PC-3 (cell line): Measurements from ENCODE around the gene CST8. TPM values are rescaled to one million over a fixed set of nuclear protein-coding genes. Genes with fewer than 3 reads are reported as not detected.

Experiments used
- ATAC-seq: fragments of 200-7000 bp; cut with Tn5 transposase; 2 replicates; pipeline ENCODE4 v1.9.1; 2020; ENCODE audit warnings: mild to moderate bottlenecking, moderate library complexity
- BruUV-seq: library from RNA; stranded (reverse); fragments of 400-500 nt; replicated peaks from 2 replicates; lab custom pipeline; 2021; lab: Mats Ljungman, UMichigan
- CTCF ChIA-PET: fragments of 300-600 bp; sonication (Branson Sonifier 250); formaldehyde crosslinking; loops from one replicate; lab custom pipeline; 2022; ENCODE audit warnings: antibody characterized with exemption; lab: Charles Lee
- POLR2A ChIA-PET: fragments of 300-600 bp; sonication (Branson Sonifier 250); formaldehyde crosslinking; loops from one replicate; lab custom pipeline; 2022; ENCODE audit warnings: antibody characterized with exemption; ENCODE audit not compliant: unreplicated experiment; lab: Charles Lee
- DNase-seq: peaks from one replicate; pipeline ENCODE4 v3.0.0-alpha.2; 2015
- H2AFZ ChIP-seq: fragments of 300-600 bp; sonication (generic); 2 replicates; pipeline ENCODE4 v1.6.0; 2016; ENCODE audit warnings: antibody characterized with exemption, low read length
- H3F3A ChIP-seq: fragments of 300-600 bp; sonication (generic); one replicate; pipeline ENCODE4 v1.6.0; 2017; ENCODE audit warnings: antibody characterized with exemption, low read length, control low read depth, mild to moderate bottlenecking; ENCODE audit not compliant: unreplicated experiment
- H3K27ac ChIP-seq: fragments of 300-600 bp; sonication (generic); 2 replicates; pipeline ENCODE4 v1.5.1; 2016; ENCODE audit warnings: mild to moderate bottlenecking, low read length
- H3K27me3 ChIP-seq: fragments of 300-600 bp; sonication (generic); 2 replicates; pipeline ENCODE4 v1.6.1; 2016; ENCODE audit warnings: low read length, mixed read lengths
- H3K36me3 ChIP-seq: fragments of 300-600 bp; sonication (generic); 2 replicates; pipeline ENCODE4 v1.6.1; 2016; ENCODE audit warnings: low read depth, mixed run types, low read length, mixed read lengths
- H3K4me1 ChIP-seq: fragments of 300-600 bp; sonication (generic); 2 replicates; pipeline ENCODE4 v1.5.1; 2016; ENCODE audit warnings: low read length; ENCODE audit not compliant: insufficient read depth
- H3K4me2 ChIP-seq: fragments of 300-600 bp; sonication (generic); 2 replicates; pipeline ENCODE4 v1.6.0; 2016; ENCODE audit warnings: low read length
- H3K4me3 ChIP-seq: fragments of 300-600 bp; sonication (generic); 2 replicates; pipeline ENCODE4 v1.5.1; 2016; ENCODE audit warnings: mild to moderate bottlenecking, low read length, mixed read lengths
- H3K79me2 ChIP-seq: fragments of 300-600 bp; sonication (generic); 2 replicates; pipeline ENCODE4 v1.6.1; 2017; ENCODE audit warnings: low read length, mixed read lengths
- H3K9ac ChIP-seq: fragments of 300-600 bp; sonication (generic); 2 replicates; pipeline ENCODE4 v1.6.0; 2016; ENCODE audit warnings: mild to moderate bottlenecking, low read length
- H3K9me2 ChIP-seq: fragments of 300-600 bp; sonication (generic); replicated peaks from 2 replicates; pipeline ENCODE4 v1.6.1; 2016; ENCODE audit warnings: mixed run types, low read length, mixed read lengths
- H3K9me3 ChIP-seq: fragments of 300-600 bp; sonication (generic); 2 replicates; pipeline ENCODE4 v1.6.1; 2016; ENCODE audit warnings: low read length, mixed read lengths
- H4K20me1 ChIP-seq: fragments of 300-600 bp; sonication (generic); 2 replicates; pipeline ENCODE4 v1.6.1; 2016; ENCODE audit warnings: low read length, mixed read lengths
- EZH2 ChIP-seq: fragments of 300-600 bp; sonication (generic); IDR thresholded peaks from one replicate; pipeline ENCODE4 v1.6.1; 2017; ENCODE audit warnings: antibody characterized with exemption, mild to moderate bottlenecking, low read length; ENCODE audit not compliant: unreplicated experiment
- EZH2phosphoT487 ChIP-seq: fragments of 300-600 bp; sonication (generic); IDR thresholded peaks from 2 replicates; pipeline ENCODE4 v1.6.1; 2018; ENCODE audit warnings: mild to moderate bottlenecking, antibody characterized with exemption, low read length, borderline replicate concordance
- intact Hi-C: fragments of 100-400 bp; cut with micrococcal nuclease; formaldehyde crosslinking; loops from 2 replicates; pipeline ENCODE4 v1.9.0; 2023
- total RNA-seq: library from RNA; depleted of rRNA; stranded (reverse); fragments of >200 nt; gene quantifications from 2 replicates; pipeline ENCODE4 v1.2.3, GENCODE V29; 2014
- TF ChIP-seq, protein P1 (sequence below): fragments of 300-600 bp; sonication (generic); conservative IDR thresholded peaks from 2 replicates; pipeline ENCODE4 v1.5.1; 2017; ENCODE audit warnings: antibody characterized with exemption, low read depth, mild to moderate bottlenecking, low read length

The CST8 gene
- total RNA-seq, 1 experiment from 2014 or later: not detected

DNA sequence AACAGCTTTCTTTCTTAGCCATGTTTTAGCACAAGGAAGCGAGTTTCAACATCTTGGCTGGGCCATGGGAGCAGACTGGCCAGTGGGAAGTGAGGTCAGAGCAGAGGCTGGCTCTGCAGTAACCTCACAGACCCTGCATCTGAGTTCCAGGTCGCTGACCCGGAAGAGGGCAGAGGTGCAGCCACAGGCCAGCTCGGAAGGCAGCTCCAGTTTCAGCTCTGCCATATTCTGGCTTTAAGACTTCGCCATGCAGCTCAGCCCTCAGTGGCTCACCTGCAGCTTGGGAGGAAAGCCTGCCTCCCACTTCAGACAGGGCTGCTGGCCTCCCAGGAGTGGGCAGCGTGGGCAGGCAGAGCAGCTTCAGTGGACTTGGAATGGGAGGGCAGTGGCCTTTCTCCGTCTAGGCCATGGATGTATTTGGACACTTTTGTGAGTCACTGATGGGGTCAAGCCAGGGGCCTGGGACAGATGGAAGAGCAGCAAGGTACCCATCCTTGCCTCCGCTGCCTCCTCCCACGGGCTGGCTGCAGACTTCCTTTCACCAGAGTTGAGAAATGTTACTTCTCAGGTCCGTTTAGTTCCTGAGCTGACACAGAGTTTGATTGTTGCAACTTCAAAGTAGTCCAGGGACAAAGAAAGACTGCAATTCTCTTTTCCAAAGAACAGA lies 18.5 kb downstream of the CST8 start:
- CTCF ChIA-PET: no interaction called here
- POLR2A ChIA-PET: no interaction called here
- Histone ChIP-seq H3K27ac (no peak overlapping the region), H3K27me3 (peaks cover 73% of the 10 kb centered on the region), H3K9me3 (no peaks in the 10 kb centered on the region), H3K4me1 (no peaks in the 10 kb centered on the region), H4K20me1 (no peaks in the 10 kb centered on the region), H3K9me2 (no peaks in the 10 kb centered on the region), H3K4me3 (no peak overlapping the region), H3K9ac (no peak overlapping the region), H3K36me3 (no peaks in the 10 kb centered on the region), H3F3A (no peaks in the 10 kb centered on the region), H3K4me2 (no peak overlapping the region), H2AFZ (no peak overlapping the region), H3K79me2 (no peaks in the 10 kb centered on the region)
- ATAC-seq: no peak
- BruUV-seq: no TSS peak
- DNase-seq: no peak
- intact Hi-C loops: no loop called here
- TF ChIP-seq EZH2phosphoT487 (no peak), EZH2 (no peak)
- TF ChIP-seq, protein P1, sequence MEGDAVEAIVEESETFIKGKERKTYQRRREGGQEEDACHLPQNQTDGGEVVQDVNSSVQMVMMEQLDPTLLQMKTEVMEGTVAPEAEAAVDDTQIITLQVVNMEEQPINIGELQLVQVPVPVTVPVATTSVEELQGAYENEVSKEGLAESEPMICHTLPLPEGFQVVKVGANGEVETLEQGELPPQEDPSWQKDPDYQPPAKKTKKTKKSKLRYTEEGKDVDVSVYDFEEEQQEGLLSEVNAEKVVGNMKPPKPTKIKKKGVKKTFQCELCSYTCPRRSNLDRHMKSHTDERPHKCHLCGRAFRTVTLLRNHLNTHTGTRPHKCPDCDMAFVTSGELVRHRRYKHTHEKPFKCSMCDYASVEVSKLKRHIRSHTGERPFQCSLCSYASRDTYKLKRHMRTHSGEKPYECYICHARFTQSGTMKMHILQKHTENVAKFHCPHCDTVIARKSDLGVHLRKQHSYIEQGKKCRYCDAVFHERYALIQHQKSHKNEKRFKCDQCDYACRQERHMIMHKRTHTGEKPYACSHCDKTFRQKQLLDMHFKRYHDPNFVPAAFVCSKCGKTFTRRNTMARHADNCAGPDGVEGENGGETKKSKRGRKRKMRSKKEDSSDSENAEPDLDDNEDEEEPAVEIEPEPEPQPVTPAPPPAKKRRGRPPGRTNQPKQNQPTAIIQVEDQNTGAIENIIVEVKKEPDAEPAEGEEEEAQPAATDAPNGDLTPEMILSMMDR: no peak

DNA sequence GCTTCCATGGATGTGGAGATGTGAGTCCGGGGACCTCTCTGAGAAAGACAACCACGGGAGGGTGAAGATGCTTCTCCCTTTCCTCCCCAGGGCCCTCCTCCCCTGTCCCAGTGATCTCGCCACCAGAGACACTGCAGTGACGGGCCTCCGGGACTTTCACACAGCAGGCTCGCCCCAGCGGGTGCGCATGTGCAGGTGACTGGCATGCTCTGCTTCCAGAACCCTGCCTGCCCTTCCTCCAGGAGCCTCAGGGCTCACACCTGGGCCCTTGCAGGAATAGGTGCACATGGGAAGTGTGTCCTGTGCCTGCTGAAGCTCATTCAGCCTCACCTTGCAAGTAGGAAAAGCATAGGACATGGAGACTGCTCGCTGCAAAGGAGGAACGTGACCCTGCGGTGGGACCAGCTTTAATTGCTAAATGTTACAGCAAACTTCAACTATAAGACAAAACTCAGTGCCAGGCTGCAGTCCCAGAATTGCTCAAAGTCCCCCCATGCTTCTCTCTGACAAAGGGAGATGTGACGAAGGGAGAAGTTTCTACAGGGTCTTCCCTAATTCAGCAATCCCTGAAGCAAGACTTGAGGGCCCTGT lies 19.2 kb downstream of the CST8 start:
- no peaks in the 10 kb centered on the region for H3F3A ChIP-seq
- no peaks in the 10 kb centered on the region for H3K9me2 ChIP-seq
- TF ChIP-seq, protein P1: no peak
- TF ChIP-seq EZH2 (no peak), EZH2phosphoT487 (no peak)
- H3K9ac ChIP-seq: no peak overlapping the region
- ATAC-seq (no peak), DNase-seq (no peak)
- H4K20me1 ChIP-seq: no peaks in the 10 kb centered on the region
- intact Hi-C loops: no loop called here
- H3K36me3 ChIP-seq: no peaks in the 10 kb centered on the region
- no peaks in the 10 kb centered on the region for H3K9me3 ChIP-seq
- POLR2A ChIA-PET: no interaction called here
- no peak overlapping the region for H3K4me3 ChIP-seq
- no peak overlapping the region for H3K27ac ChIP-seq
- peaks cover 69% of the 10 kb centered on the region for H3K27me3 ChIP-seq
- BruUV-seq: no TSS peak
- no peaks in the 10 kb centered on the region for H3K79me2 ChIP-seq
- H2AFZ ChIP-seq: no peak overlapping the region
- no peaks in the 10 kb centered on the region for H3K4me1 ChIP-seq
- no peak overlapping the region for H3K4me2 ChIP-seq
- CTCF ChIA-PET: no interaction called here

DNA sequence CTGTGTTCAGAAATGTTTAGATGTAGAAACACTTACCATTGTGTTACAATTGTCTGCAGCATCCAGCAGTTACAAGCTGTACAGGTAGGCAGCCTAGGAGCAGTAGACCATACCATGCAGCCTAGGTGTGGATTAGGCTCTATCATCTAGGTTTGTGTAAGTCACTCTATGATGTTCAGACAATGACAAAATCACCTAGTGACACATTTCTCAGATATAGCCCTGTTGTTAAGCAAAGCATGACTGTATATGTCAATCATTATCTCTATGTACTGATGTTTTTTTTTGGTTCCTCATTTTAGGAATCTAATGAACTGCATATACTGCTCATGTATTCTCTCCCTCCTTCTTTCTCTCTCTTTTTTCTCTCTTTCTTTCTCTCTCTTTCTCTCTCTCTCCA lies 22.2 kb downstream of the CST8 start:
- CTCF ChIA-PET: no interaction called here
- Histone ChIP-seq H3K27ac (no peak overlapping the region), H3K9me3 (no peaks in the 10 kb centered on the region), H3K9me2 (no peaks in the 10 kb centered on the region), H3K27me3 (peaks cover 64% of the 10 kb centered on the region), H3K79me2 (no peaks in the 10 kb centered on the region), H3K9ac (no peak overlapping the region), H3K4me2 (no peak overlapping the region), H4K20me1 (no peaks in the 10 kb centered on the region), H2AFZ (no peak overlapping the region), H3K4me3 (no peak overlapping the region), H3K4me1 (no peaks in the 10 kb centered on the region), H3F3A (no peaks in the 10 kb centered on the region), H3K36me3 (no peaks in the 10 kb centered on the region)
- DNase-seq (no peak), ATAC-seq (no peak)
- TF ChIP-seq EZH2 (no peak), EZH2phosphoT487 (no peak)
- TF ChIP-seq, protein P1: no peak
- BruUV-seq: no TSS peak
- POLR2A ChIA-PET: no interaction called here
- intact Hi-C loops: no loop called here
